Daoy (cell line): Measurements from ENCODE around the gene NPAS3. TPM values are rescaled to one million over a fixed set of nuclear protein-coding genes. Genes with fewer than 3 reads are reported as not detected.

Experiments used
- DNase-seq: peaks from one replicate; pipeline ENCODE4 v3.0.0-alpha.2; 2015; ENCODE audit warnings: low read depth
- total RNA-seq: library from RNA; depleted of rRNA; stranded (reverse); fragments of >200 nt; shearing (Covaris generic); gene quantifications from 2 replicates; pipeline ENCODE4 v1.2.3, GENCODE V29; 2014

Gene NPAS3
- total RNA-seq, 1 experiment from 2014 or later: 1.9 TPM

DNA sequence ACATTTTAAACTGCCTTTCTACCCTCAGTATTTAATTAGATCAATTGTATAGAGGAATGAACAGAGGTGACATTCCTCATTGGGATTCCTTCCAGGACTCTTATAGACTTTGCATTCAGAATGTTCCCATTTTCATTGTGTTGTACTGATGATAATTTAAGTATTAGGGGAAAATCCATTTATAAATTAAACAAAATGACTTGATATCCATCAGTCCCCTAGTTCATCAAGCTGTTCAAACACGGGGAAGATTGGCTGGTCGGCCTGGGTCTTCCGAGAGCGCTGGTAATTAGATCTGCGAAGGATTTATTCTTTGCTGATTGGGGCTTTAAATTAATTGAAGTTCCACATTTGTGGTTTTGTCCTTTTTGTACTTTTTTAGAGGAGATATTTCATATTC is 738.2 kb downstream of the NPAS3 start:
- no peak for DNase-seq

DNA sequence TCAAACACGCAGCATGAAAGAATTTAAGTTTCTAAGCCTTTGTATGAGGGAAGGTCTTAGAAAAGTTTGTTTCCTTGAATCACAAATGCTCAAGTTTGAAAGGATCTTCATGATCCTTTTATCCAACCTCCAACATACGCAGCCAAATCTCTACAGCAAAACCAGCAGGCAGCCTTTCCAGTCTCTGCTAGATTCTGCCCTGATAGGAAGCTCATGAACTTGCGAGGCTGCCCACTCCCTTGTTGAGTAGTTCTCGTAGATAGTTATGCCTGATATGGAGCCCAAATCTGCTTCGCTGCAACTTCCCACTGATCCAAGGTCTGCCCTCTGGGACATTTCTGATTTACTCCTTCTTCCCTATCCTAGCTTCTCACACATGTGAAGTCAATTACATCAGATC is 739.3 kb downstream of the NPAS3 start:
- no peak for DNase-seq

DNA sequence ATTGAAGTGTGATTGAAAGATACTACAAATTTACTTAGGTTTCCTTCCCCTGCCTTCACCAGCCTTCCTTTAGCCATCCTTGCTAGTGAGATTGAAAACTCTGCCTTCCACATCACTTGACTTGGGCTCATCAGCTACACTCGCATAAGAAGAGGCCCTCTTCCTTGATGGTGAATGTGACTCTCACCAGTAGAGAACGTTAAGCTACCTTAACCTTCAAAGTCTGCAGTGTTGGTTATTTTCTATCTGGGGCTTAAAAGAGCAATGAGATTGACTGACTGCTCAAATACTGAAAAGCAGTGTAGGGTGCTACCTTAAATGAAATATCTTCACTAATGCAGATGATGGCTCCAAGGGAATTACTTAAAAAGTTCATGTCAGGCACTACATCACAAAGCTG is 740.3 kb downstream of the NPAS3 start:
- no peak for DNase-seq

DNA sequence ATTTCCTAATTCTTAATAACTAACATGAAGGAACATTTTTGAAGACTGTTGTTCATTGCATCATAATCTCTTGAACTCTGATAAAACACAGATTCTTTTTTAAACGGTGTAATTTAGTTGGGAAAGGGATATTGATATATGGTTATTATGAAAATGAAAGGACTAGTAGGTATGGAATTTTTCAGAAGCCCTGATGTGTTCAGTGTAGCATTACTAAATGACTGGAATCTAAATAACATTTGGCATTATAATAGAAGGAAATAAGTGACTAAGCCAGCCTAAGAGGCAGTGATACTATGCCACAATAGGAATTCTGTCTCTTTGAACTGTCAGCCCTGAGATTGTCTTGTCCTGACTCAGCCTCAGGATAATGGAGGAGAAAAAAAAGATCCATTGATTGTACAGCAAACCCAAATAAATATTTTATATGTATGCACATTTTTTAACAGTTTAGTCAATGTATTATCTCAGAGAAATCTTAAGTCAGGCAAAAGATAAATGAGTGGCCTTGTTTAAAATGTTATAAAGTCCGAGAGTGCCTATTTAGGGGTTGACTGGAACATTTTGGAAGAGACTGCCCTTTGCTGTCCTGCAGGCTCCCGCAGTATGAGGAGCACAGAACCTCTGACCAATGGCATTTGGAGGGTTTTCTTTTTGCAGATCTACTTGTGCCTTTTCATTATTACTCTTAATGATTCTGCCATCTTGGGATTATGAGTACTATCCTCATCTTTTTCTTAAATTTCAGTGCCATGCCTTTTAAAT is 741.0 kb downstream of the NPAS3 start:
- DNase-seq: peak; percentile 89

DNA sequence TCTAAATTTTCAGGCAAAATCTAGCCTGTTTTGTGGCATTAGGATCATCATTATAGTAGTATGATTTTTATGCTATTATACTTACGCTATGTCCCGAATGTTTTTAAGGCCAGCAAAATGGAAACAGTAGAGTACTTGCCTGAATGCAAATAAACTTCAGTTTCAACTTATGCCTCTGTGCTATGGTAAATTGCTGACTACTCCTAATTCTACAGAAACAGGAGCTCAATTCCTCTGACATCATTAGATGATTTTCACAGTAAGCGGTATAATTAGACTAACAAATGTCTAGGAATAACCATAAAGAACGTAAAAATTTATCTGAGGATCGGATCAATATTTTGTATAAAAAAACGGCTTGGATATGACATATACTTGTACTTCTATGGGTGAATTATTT is 742.2 kb downstream of the NPAS3 start:
- no peak for DNase-seq

DNA sequence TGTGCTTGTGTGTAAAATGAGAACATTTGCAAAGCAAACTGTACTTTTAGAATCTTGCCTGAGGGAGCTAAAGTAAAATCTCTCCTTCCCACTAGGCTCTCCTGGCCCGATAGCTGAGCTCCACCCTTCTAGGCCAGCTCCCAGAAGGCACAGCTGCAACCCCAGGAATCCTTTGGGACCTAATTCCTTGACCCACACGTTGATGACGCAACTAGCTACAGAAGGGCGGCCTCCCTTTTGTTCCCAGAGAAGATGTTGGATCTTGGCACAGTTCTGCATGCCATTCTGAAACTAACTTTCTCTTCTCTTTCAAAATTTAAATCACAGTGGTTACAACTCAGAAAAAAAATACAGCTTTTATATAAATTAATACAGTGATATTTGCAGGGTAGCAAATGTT is 744.1 kb downstream of the NPAS3 start:
- DNase-seq: peak; percentile 89

DNA sequence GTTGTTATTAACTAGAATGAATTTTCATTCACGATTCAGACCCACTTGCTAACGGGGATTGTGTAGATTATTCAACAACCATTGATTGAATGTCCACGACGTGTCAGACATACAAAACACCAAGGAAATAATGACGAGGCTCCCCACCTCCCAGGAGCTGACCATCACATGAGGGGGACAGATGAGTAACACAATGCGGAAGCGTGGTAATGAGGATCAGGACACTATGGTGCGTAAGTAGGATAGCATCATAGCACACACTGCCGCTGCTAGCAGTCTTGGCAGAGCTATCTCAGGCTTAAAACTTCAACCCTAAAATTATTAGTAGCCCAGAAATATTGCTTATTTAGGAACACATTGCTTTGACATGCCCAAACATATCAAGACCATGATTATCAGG is 746.3 kb downstream of the NPAS3 start:
- no peak for DNase-seq

DNA sequence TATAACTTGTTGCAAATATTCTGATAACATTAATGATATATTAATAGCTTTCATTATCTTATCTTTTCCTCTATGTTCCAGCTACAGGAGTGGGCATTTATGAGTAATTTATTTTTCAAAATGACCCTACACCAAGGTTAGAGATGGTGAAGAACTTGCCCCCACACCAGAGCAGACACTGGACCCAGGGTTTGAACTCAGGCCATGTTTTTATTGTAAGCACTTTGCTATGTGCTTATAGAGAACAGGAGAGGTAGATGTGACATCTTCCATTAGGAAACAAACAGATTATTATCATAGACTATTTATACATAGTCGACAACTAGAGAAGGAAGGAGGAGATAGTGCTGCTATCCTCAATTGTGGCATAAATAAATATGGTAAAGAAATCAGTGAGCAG is 747.0 kb downstream of the NPAS3 start:
- no peak for DNase-seq

DNA sequence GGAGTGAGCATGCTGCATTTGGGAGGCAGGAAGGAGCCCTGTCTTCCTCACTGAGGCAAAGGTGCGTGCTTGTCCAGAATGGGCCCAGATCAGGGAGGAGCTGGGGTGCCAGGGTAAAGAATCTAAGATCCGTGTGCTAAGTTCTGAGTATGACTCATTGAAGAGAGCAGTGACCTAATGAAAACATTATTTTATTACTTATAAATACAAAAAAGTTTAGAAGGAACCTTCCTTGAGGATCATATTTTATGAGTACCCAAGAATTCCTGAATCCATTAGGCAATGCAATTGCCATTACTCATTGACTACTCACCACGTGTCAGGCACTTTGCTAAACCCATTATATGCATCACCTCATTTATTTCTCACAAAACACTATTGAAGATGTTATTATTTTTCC is 747.5 kb downstream of the NPAS3 start:
- peak; percentile 86 for DNase-seq

DNA sequence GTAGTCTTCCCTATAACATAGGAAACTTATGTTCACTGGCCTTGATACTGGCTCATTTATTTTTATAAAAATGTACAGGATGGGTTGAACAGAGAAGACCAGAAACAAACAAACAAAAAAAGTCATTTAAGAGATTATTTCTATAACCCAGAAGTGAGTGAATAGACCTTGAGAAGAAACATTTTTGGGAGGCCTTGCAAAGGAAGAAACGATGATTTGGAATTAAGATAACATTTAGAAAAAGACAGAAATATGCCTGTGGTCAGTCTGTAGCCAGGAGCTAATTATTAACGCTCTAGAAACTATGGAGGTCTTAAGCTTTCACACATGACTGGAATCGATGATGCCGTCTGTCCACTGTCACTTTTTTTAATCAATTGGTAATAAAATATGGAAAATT is 748.2 kb downstream of the NPAS3 start:
- DNase-seq: no peak

DNA sequence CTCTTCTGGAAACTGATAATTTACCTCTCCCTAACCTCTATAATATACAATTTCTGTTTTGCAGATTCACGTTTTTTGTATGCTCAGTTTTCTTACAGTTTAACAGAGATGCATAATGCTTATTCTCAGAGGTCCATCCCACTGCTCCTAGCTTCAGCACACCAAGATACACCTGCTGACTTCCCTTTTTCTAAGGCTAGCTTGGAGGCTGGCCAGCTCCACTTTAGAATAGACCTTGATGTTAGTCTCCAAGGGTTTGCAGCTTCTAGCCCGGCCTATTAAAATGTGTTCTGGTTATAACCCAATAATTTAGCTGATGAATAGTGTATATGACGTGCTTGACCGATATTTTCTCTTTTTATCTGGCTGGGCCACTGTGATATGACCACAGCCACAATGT is 751.0 kb downstream of the NPAS3 start:
- DNase-seq: no peak

DNA sequence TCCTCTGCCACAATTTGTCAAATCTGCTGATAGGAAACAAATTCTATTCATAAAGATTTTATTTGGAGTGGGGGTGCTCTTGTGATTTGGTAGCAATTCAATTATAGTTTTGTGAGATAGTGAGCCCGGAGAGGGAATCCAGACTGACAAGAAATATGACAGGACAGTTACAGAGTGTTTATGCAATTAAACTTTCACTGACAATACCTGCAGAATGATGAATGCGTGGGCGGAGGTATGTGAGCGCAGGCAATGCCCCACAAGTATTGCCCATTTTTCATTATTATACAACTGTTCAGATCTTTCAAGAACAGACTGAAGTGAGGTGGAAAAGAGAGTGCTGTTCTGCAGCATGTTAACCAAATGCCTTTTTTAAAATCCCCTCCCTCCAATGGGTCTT is 753.2 kb downstream of the NPAS3 start:
- DNase-seq: no peak

DNA sequence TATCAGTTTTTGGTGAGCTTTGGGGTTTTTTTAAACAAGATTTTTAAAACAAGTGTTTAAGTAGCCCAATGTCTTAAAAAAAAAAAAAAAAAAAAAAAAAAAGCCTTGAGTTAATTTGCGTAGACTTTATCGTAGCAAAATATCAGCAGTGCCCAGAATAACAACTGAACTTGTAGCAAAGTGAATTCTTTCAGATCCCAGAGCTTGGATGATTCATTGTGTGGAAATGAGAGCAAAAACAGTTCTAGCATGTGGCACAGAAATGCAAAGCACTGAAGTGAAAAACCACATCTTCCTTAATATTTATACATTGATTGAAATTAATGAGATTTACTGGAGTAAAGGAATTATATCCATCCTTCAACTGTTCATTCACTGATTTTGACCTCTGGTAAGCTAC is 754.1 kb downstream of the NPAS3 start:
- peak; percentile 77 for DNase-seq

DNA sequence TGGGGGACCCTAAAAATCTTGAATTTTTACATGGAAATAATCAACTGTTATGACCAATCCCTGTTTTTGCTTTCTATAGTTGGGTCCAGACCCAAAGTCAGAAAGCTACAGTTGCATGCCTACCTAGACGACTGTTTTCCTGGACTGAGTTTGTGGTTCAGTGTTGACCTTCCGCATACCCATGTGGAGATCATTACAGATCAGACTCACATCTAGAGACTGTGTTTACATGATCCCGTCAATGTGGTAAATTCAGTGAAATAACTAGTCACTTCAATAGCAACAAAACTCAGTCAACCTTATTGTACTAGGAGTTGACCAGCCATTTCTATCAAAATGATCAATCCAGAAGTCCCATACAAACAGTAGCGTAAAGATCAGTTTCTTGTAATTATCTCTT is 754.6 kb downstream of the NPAS3 start:
- peak; percentile 85 for DNase-seq

DNA sequence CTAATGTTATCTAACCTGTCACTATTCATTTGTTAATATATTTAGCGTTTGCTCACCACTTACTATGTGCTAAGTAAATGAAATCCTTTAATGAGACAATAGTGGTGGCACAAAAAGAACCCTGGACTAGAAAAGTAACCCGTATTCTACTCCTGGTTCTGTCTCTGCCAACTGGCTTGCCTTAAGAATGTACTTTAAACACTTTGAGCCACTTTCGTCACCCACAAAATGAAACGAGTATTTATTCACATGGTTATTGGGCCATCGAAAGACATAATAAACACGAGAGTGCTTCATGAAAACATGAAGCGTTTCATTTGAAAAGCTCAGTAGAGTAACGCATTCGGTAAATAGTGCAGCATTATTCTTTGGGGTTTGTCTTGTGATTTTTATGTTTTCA is 757.5 kb downstream of the NPAS3 start:
- DNase-seq: no peak

DNA sequence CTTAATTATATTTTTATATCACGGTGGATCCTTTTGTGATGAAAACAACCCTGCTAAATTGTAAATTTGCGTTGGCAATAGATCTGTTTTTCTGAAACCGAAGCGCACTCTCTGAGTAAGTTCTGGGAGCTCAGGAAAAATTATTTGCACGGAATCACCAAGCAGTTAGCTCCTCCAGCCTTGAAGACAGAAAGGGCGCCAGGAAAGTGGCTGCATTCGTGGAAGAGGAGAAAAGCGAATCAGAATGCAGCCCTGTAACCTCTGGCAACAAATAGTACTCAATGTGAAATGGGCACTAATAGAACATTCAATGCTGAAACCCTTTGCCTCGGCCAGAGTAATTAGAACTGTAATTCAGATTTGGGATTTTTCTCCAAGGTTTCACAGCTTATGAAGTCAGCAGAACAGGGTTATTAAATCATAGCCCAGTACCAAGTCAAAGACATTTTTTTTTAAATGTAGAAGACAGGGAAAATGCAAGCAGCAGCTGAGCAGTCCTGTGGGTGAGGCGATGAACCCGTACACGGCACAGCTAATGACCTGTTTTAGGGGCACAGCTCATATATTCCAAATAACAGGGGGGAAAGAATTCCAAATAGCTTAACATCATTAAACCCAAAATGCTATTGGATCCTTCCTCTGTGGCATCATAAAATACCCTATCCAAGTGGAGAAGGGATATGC is 760.8 kb downstream of the NPAS3 start:
- no peak for DNase-seq

DNA sequence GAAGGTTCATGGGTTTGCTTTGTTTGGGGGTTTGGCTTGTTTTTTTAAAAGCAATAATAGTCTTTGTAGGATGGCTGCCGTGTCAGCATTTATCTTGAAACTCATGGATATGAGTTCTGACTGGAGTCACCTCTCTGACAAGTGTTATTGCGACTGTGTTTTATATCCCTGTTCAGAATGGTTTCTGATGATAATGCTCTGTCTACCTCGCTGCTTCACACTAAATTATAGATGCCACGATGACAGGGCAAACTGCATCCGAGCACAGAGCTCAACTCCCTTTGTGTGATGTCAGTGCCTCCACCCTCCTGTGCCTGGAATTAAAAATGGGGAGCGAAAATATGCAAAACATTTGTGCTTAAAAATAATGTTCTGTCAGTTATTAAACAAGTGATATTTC is 761.4 kb downstream of the NPAS3 start:
- DNase-seq: no peak

DNA sequence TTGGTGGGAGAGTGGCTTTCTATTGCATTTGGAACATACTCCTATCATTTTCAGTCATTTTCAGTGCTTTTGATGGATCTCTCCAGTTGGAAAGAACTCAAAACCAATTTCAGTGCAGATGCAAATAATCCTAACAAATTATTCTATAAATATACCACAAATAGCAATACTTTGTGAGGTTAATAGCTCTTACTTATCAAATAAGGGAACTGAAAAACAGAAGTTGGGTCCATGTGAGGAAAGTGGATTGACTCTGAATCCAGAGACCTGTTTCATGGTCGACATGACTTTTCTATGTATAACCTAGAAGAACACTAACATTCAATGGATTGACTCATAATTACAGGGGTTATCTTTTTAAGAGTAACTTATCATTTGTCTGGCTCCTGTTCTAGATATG is 763.6 kb downstream of the NPAS3 start:
- DNase-seq: no peak

DNA sequence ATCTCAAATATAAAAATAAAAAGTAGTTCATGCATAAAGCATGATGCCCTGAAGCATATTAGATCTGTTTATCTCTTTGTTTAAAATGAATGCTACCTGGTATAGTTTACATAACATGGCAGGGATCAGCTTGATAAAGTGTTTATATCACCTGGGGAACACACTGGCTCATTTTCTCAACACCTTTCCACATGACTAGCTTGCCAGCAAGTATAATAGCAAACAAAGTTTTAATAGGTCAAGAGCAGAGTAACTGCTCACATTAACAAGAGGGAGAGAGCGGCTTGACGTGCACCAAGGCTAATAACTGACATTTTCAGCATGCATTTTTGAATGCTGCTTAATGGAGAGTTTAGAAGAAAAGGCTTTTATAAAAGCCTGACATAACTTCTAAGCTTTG is 765.8 kb downstream of the NPAS3 start:
- DNase-seq: no peak

DNA sequence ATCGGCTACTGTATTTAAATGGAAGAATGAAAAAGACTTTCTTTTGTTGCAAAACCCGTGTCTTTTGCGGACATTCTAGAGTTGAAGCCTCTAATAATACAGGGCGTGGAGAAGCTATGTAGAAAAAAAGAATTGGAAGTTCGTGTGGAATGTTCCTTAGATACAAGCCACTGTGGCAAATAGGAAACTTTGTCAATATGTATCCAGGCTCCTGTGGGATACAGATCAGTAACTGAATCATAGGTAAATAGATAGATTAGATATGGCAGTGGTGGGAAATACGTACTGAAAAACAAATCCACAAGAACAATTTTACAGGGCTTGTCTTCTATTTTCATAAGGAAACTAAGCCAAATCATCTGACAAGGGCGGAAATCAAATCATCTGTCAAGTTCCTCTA is 766.8 kb downstream of the NPAS3 start:
- no peak for DNase-seq

DNA sequence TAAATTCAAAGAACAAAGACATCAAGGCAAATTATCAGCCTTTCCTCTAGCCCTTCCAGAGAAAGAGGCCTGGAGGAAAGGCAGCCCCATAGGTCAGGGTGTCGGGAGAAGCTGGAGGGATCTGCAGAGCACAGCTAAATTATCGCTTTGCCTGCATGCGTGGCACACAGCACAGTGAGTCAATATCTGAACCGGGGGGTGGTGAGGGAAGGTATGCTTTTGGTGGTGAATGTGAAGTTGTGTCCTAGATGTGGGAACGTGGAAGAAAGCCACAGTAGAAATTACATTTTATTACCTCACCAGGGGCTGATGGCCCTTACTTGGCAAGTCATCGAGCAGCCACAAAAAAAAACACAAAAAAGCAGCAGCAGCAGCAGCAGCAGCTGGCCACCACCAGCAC is 769.0 kb downstream of the NPAS3 start:
- DNase-seq: peak; percentile 86

DNA sequence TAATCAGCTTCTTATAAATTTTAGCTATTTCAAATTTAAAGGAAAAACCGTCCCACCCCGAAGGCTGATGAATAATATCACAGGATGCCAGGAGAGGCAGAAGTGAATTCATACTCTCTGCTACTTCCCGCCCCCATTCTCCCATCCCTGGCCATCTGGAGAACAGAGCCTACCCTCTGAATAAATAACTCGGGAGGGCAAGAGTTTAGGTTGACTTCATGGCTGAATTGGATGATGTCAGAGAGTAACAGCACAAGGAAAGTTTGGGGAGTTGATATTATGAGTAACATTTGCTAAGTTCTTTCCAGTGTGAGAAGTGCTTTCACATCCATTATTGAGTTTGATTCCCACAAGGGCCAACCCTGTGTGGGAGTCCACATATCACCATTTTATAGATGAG is 770.6 kb downstream of the NPAS3 start:
- peak; percentile 30 for DNase-seq

DNA sequence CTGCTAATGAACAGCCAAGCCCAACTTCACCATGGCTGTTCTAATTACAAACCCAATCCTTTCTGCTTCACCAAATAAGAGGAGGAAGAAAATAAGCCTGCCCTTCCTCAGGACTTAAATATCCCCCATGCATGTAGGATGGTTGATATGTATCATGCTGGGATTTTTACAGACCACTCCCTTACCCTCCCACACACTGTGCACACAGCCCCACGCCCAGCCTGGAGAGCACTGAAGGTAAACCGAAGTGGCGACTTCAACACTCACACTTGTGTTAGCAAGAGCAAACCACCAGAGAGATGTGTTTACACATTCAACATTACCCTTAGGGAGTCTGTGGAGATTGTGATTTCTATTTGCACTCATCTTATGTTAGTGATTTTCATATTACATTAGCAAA is 771.0 kb downstream of the NPAS3 start:
- no peak for DNase-seq

DNA sequence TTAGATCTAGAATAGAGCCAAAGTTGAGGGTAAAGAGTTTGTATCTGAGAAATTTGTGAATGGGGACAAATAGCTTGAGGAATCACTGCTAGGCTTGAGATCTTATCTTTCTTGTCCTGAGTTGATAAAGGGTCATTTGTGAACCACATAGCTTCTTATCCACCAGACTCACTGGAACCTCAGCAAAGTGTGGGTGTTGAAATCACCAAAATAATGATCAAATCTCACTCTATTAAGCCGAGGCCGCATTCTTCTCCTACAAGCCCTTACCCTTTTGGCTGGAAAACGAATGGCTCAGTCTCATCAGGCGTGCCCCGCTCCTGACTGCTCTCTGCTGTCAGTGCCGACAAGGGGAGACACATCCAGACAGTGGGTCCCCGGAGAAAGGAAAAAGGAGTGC is 771.6 kb downstream of the NPAS3 start:
- no peak for DNase-seq
